Suprapubic skin (tissue), 4 donors: ENCODE results near the gene SH2D3C. TPM values are rescaled to one million over a fixed set of nuclear protein-coding genes. Genes with fewer than 3 reads are reported as not detected.

Source experiments
- DNase-seq, 2 donors: peaks; one replicate each; pipeline ENCODE4 v3.0.0-alpha.2; 2019; ENCODE audit warnings: low spot score in 2 of 2
- H3K27ac ChIP-seq: fragments of 200-600 bp; sonication (generic); one replicate; pipeline ENCODE4 v1.5.1; 2019
- H3K27me3 ChIP-seq: fragments of 200-600 bp; sonication (generic); one replicate; pipeline ENCODE4 v1.5.1; 2019
- H3K36me3 ChIP-seq: fragments of 200-600 bp; sonication (generic); one replicate; pipeline ENCODE4 v1.5.1; 2019
- H3K4me1 ChIP-seq: fragments of 200-600 bp; sonication (generic); one replicate; pipeline ENCODE4 v1.5.1; 2019
- H3K4me3 ChIP-seq: fragments of 200-600 bp; sonication (generic); one replicate; pipeline ENCODE4 v1.5.1; 2019; ENCODE audit warnings: mild to moderate bottlenecking
- H3K9me3 ChIP-seq: fragments of 200-600 bp; sonication (generic); one replicate; pipeline ENCODE4 v1.5.1; 2019
- CTCF ChIP-seq, 2 donors: fragments of 200-600 bp in 1 of 2; fragments of 450-650 bp in 1 of 2; sonication (generic) in 1 of 2; IDR thresholded peaks; one replicate each; pipeline ENCODE4 v1.5.1; 2016 to 2019; ENCODE audit warnings: antibody characterized with exemption in 2 of 2, mild to moderate bottlenecking in 1 of 2, moderate library complexity in 1 of 2
- EP300 ChIP-seq: sonication (generic); formaldehyde crosslinking; IDR thresholded peaks from one replicate; pipeline ENCODE4 v1.6.1; 2017; ENCODE audit warnings: antibody characterized with exemption
- POLR2A ChIP-seq, 2 donors: fragments of 450-650 bp; IDR thresholded peaks; one replicate each; pipeline ENCODE4 v1.6.1; 2017; ENCODE audit warnings: antibody characterized with exemption in 2 of 2, mild to moderate bottlenecking in 2 of 2, moderate library complexity in 2 of 2
- POLR2AphosphoS5 ChIP-seq, 3 donors: sonication (generic); formaldehyde crosslinking; IDR thresholded peaks; one replicate each; pipeline ENCODE4 v1.6.1; 2017; ENCODE audit warnings: antibody characterized with exemption in 3 of 3
- WGBS: methylation state at CpG from one replicate; pipeline ENCODE4 v1.1.5; 2018; 5-methylcytosine and 5-hydroxymethylcytosine counted together
- total RNA-seq, 4 donors: library from RNA; depleted of rRNA; stranded (reverse); fragments of >200 nt; gene quantifications; one replicate each; pipeline ENCODE4 v1.1.0, GENCODE V29; 2016

The SH2D3C gene
- total RNA-seq, 4 donors from 2014 or later = 3.4 to 8.9 (median 6.1) TPM

- Histone ChIP-seq H3K4me3 (no peak overlapping the region), H3K9me3 (no peaks in the 10 kb centered on the region), H3K27me3 (no peaks in the 10 kb centered on the region), H3K27ac (no peak overlapping the region), H3K36me3 (peaks cover 47% of the 10 kb centered on the region), H3K4me1 (no peaks in the 10 kb centered on the region)
- DNase-seq = no peak
- TF ChIP-seq POLR2AphosphoS5 (IDR thresholded peaks at IDR 0.05) (no peak), POLR2A (IDR thresholded peaks at IDR 0.05) (no peak), CTCF (IDR thresholded peaks at IDR 0.05) (no peak), EP300 (no peak)
- 86% methylated on average over 9 of the region's 13 CpGs for WGBS
Measured at GRCh38 chr9:127689329-127690000, 89.0 kb downstream of the SH2D3C start.

Other genes starting within 250 kb of the SH2D3C start
- gene STXBP1, start 166.4 kb downstream of the SH2D3C start, total RNA-seq = 10 to 100 TPM; 18.4 to 28.2 (median 24.5) TPM
- gene CFAP157, start 71.7 kb downstream of the SH2D3C start, total RNA-seq = under 1 TPM in 2 of 4 donors, not detected in 2; 0.24 to 0.57 TPM
- gene PTRH1, start 63.0 kb downstream of the SH2D3C start, total RNA-seq = 10 to 100 TPM in 3 of 4 donors, 1 to 10 TPM in 1; 7.4 to 58.4 (median 41.6) TPM
- gene TTC16, start 62.6 kb downstream of the SH2D3C start, total RNA-seq = under 1 TPM in 2 of 4 donors, not detected in 2; 0.16 to 0.21 TPM
- gene TOR2A, start 43.4 kb downstream of the SH2D3C start, total RNA-seq = 10 to 100 TPM; 16.1 to 24.3 (median 19.3) TPM
- 100 to 1,000 TPM in 1 of 4 donors, 10 to 100 TPM in 3; 57.2 to 119 (median 72.7) TPM for gene CDK9, start 7.4 kb upstream of the SH2D3C start, total RNA-seq
- 10 to 100 TPM; 22.9 to 50.3 (median 28.3) TPM for gene FPGS, start 24.2 kb upstream of the SH2D3C start, total RNA-seq
- 10 to 100 TPM; 17.2 to 38.7 (median 31.2) TPM for gene ENG, start 76.0 kb upstream of the SH2D3C start, total RNA-seq
- 10 to 100 TPM; 22.6 to 36.0 (median 26.0) TPM for gene AK1, start 99.0 kb upstream of the SH2D3C start, total RNA-seq
- 10 to 100 TPM; 41.6 to 50.5 (median 47.0) TPM for gene ST6GALNAC6, start 120.9 kb upstream of the SH2D3C start, total RNA-seq
- 10 to 100 TPM; 14.6 to 25.2 (median 20.2) TPM for gene ST6GALNAC4, start 138.4 kb upstream of the SH2D3C start, total RNA-seq
- 10 to 100 TPM in 1 of 4 donors, 1 to 10 TPM in 3; 5.8 to 14.7 (median 9.2) TPM for gene PIP5KL1, start 152.1 kb upstream of the SH2D3C start, total RNA-seq
- 10 to 100 TPM; 19.4 to 39.7 (median 30.6) TPM for gene DPM2, start 159.2 kb upstream of the SH2D3C start, total RNA-seq
- gene EEIG1, start 202.3 kb upstream of the SH2D3C start, total RNA-seq = 10 to 100 TPM; 43.1 to 85.8 (median 59.5) TPM